CD4-positive, alpha-beta T cell treated with Interleukin-12 subunit alpha and Interleukin-12 subunit beta, for 1 hour (primary cell): ENCODE results near the gene STK10.
"Not testable (repeated sequence)": the region's sequence is repeated elsewhere in the genome, so short reads cannot be mapped to it uniquely, and the experiment has no call there.

ENCODE experiments used
- DNase-seq: peaks from one replicate; pipeline ENCODE4 v3.0.0-alpha.2; 2020

The STK10 gene

GRCh38 chr5:172048539-172049101 lies 139.4 kb downstream of the STK10 start:
- no peak for DNase-seq

DNA sequence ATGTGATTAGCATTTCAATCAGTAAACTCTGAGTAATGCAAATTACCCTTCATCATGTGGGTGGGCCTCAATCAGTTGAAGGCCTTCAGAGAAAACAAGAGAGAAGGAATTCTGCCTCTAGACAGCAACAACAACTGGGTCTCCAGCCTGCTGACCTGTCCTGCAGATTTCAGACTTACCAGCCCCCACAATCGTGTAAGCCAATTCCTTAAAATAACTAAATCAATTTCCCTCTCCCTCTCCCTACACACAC lies 139.9 kb downstream of the STK10 start:
- DNase-seq, result no peak

- no peak for DNase-seq
These were observed 141.4 kb downstream of the STK10 start for GRCh38 chr5:172046593-172046992.

- no peak for DNase-seq
These were observed 142.8 kb downstream of the STK10 start for GRCh38 chr5:172045315-172045632.

DNA sequence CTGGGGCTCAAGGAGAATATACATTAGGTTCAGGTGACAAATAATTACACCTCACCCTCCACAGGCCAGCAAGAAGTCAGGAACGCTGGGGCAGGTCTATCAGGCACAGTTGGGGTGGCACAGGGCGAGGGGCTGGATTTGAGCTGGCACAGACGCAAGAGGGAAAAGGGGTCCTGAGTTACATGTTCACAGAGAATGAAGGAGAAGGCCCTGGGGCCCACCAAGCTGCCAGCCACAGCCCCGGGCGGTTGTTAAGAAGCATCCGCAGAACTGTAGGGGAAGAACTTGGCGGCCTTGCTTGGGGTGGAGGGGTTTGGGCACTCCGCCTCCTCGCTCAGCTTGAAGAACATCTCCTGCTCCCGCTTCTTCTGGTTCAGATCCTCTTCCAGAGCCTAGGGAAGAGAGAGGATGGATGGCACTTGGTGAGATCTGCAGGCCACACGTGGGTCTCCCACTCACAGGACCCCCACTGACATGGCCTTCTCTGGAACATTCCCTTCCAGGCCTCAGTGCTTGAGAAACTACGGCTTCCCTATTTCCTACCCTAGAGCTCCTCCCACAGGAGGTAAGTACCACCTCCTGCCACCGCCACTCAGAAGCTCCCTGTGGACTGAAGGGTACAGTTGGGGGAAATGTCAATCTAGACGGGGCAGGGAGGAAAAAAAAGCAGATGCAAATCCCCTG lies 143.3 kb downstream of the STK10 start:
- DNase-seq, result no peak

DNA sequence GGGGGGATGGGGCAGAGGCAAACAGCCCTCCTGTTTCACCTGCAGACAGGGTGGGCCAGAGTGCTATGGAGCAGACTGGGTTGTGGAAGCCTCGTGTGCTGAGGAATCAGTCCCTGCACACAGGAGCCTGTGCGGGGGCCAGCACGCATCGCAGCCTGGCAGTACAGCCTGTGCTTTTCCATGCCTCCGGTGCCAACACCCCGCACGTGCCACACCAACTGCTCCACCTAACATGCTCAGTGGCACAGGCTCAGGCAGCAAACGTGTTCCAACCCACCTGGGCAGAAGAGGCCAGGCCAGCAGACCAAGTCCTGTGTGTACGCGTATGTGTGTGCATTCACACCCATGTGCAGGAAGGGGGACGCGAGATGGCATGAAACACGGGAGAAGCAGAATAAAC lies 144.2 kb downstream of the STK10 start:
- no peak for DNase-seq

DNA sequence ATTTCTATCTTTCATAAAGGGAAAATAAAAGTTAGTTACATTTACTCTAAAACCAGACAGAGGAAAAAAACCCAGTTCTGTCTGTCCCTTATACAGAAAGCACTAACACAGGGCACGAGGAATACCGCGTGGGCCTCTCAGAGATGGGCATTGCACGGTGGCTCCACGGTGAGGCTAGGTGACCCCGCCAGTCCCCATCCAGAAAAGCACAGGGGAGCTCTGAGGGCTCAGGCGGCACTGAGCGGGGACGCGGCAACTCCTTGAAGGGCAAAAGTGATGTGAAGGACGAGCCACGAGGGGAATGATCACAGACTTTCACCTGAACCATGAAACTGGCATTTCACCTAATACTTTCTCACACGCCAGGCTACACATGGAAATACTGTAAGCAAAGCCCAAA lies 145.8 kb downstream of the STK10 start:
- DNase-seq, result no peak

GRCh38 chr5:172038167-172038566 lies 149.9 kb downstream of the STK10 start:
- DNase-seq, result no peak

DNA sequence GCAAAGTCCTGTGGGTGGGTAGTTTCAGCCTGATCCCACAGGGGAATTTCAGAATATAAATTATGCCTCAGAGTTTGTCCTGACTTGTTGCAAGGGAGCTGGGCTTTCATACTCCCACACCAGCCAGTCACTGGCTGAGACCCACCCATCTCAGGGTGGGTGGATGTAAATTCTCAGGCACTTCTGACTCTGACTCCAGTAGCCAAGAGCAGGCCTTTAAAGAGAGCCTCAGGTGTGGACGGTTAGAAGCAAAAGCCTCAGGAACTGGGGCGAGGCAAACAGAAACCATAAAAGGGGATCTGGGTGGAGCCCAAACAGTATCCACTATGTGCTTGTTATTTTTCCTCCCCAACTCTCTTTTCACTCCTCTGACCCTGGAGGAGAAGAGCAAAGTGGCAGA lies 153.0 kb downstream of the STK10 start:
- no peak for DNase-seq

DNA sequence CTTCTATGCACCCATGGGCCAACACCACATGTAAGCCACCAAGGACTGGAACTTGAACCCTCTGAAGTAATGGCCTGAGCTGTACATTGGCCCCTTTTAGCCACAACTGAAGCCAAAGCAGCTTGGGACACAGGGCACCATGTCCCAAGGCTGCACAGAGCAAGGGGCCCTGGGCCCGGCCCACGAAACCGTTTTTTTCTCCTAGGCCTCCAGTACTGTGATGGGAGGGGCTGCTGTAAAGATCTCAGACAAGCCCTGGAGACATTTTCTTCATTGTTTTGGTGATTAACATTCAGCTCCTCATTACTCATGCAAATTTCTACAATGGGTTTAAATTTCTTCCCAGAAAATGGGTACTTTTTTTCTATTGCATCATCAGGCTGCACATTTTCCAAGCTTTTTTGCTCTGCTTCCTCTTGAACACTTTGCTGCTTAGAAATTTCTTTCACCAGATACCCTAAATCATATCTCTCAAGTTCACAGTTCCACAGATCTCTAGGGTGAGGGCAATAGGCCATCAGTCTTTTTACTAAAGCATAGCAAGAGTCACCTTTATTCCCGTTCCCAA lies 156.0 kb downstream of the STK10 start:
- DNase-seq, result no peak

DNA sequence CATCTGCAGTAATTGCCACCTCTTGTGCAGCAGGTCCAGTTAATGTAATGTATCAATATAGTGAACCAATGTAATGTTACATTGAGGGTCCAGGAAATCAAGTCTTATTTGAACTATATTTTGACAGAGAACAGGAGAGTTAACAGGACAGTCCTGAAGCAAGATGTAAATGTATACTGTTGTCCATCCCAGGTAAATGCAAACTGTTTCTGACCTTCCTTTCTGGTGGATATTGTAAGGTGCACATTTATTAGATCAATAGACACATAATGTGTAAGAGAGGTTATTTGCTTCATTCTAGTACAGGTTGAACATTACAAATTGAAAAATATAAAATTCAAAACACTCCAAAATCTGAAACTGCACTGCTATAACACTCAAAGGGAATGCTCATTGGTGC lies 158.1 kb downstream of the STK10 start:
- no peak for DNase-seq

GRCh38 chr5:172028167-172028566 lies 159.9 kb downstream of the STK10 start:
- DNase-seq, result no peak

DNA sequence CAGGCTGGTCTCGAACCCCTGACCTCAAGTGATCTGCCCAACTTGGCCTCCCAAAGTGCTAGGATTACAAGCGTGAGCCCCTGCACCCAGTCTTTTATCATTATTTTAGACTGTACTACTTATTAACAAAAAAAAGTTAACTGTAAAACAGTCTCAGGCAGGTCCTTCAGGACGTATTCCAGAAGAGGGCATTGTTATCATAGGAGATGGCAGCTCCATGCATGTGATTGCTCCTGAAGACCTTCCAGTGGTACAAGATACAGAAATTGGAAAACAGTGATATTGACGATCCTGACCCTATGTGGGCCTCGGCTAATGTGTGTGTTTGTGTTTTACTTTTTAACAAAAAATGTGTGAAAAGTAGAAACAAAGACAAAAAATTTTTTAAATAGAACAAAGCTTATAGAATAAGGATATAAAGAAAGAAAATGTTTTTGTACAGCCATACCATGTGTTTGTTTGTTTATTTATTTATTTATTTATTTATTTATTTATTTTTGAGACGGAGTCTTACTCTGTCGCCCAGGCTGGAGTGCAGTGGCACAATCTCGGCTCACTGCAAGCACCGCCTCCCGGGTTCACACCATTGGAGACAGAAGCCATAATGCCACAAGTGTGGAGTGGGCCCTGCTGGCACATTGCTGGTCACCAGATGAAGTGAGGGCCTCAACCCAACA lies 167.8 kb downstream of the STK10 start:
- not testable (repeated sequence) for DNase-seq

DNA sequence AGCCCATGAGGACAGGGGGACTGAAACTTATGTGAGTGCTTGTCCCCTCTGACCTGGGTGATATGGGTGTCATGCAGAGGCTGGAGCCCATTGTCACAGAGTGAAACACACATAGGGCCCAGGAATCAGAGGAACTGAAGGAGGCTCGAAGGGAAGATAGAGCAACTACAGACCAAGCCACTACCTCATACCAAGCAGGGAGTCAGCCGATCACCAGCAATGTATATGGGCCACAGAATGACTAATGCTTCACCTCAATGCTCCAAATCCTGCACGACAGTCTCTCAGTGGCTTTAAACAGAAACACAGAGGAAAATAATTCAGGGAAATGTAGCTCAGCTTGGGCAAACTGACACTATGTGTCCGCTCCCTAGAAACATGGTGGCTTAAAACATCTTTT lies 172.7 kb downstream of the STK10 start:
- DNase-seq, result no peak

DNA sequence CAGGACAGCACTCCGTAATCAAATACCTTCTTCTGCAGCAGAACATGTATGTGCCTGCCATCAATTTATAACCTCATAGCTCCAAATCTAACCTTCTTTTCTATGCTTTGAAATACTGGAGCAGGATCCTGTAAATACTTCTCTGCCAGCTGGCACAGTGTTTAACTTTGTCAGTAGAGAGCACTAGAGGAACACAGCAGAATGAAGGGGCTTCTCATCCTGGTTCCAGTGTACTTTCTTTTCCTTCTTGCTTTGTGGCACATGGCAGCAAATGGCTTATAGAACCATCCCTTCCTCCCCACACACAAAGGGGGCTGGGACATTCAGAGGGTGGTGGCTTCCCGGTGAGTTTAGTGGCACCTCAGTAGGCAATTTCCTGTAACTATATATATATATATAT lies 177.7 kb downstream of the STK10 start:
- no peak for DNase-seq

DNA sequence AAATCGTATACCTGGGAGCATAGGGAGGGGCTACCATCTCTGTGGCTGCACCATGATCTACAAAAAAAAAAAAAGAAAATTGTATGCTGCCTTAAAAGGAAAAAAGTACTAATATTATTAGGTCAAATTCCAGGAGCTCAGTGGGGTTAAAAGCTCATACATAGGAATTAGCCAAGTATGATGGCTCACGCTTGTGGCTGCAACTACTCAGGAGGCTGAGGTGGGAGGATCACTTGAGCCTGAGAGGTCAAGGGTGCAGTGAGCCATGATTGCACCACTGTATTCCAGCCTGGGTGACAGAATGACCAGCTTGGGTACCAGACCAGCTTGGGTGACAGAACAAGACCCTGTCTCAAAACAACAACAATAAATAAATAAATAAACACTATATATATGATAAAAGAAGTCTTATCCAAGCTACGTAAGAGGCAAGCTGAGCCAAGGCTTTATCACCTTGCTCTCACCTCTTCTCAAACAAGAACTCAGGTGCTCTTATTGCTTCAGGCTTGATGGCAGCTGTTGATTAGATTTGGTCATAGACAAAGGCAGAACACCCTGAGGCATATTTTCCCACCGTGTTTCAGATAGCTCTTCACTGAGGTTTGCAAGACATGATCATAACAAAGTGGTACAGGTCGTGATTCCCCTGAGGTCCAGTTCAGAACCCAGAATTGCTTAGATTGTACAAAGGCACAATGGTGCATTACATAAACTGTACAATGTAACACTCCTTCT lies 178.3 kb downstream of the STK10 start:
- DNase-seq, result no peak

DNA sequence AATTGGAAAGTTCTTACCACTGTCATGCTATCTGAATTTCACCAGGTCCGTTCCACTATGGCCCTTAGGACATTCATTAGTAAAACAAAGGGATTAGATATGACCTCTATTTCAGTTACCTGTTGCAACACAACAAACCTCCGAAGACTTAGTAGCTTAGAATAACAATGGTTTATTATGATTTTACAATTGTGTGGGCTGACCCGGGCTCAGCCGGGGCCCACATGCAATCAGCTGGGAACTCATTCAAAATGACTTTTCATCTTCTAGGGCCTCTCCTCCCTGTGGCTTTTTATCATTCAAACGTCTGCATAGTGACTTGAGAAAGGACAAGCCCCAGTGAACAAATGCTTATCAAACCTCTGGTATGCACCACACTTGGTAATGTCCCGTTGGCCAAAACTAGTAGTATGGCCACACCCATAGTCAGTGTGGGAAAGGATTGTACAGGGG lies 179.3 kb downstream of the STK10 start:
- DNase-seq, result no peak

- DNase-seq, result no peak
These were observed 179.9 kb downstream of the STK10 start for GRCh38 chr5:172008111-172008455.

DNA sequence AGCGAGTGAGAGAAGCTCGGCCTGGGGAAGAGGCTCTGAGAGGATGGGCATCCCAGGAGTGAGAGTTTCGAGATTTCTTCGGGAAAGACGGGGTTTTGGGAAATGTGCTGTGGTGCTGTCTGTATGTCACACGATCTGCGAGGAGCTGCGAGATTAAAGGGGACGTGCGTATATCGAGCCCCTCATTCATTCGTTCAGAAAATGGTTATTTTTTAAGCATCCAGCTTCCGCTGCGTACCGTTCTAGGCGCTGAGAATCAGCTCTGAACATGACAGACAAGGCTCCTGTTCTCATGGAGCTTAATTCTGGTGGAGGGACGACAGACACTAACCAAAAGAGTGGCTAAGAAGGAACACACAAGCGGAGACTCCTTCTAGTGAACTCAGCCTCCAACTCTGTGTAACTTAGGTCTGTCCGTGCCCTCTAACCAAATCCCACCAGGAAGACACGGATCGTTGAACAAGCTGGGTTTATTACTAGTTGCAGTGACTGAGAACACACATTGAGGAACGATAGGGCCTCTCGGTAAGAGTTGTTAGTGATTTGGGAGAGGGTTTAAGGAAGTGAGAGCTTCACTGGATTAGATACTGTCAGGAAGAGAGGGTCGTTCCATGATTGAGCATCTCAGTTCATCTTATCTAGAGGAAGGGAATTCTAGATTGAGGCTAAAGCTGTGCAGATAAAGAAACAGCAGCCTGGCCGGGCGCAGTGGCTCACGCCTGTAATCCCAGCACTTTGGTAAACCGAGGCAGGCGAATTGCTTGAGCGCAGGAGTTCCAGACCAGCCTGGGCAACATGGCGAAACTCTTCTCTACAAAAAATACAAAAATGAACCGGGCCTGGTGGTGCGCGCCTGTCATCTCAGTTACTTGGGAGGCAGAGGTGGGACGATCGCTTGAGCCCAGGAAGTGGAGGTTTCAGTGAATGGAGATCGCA lies 180.6 kb downstream of the STK10 start:
- no peak for DNase-seq

GRCh38 chr5:172006321-172007174 lies 181.5 kb downstream of the STK10 start, which contains the start of gene FBXW11:
Gene FBXW11, minus strand, starts transcription at chr5:172006638. Its CDS starts 136 bp downstream, at chr5:172006502.
- peak; percentile 96 for DNase-seq

- peak; percentile 20 for DNase-seq
These were observed 182.2 kb downstream of the STK10 start for GRCh38 chr5:172005708-172006320.
